Mucosa of rectum (tissue), 2 donors: ENCODE measurements around the gene ANKRD10.
"Not testable (repeated sequence)": the region's sequence is repeated elsewhere in the genome, so short reads cannot be mapped to it uniquely, and the experiment has no call there.

Experiments
- H3K27ac ChIP-seq, 2 donors: one replicate each; pipeline ENCODE4 v1.7.0; 2013; ENCODE audit warnings: inconsistent platforms in 2 of 2, low read depth in 2 of 2, low read length in 2 of 2
- H3K27me3 ChIP-seq, 2 donors: one replicate each; pipeline ENCODE4 v1.7.0; 2013; ENCODE audit warnings: low read length in 2 of 2; ENCODE audit not compliant: control insufficient read depth in 2 of 2, insufficient read depth in 2 of 2
- H3K36me3 ChIP-seq, 2 donors: one replicate each; pipeline ENCODE4 v1.7.0; 2013; ENCODE audit warnings: low read length in 2 of 2; ENCODE audit not compliant: control insufficient read depth in 2 of 2, insufficient read depth in 2 of 2
- H3K4me1 ChIP-seq, 2 donors: one replicate each; pipeline ENCODE4 v1.7.0; 2013; ENCODE audit warnings: low read length in 2 of 2, mild to moderate bottlenecking in 1 of 2; ENCODE audit not compliant: control insufficient read depth in 2 of 2, insufficient read depth in 2 of 2
- H3K4me3 ChIP-seq, 2 donors: one replicate each; pipeline ENCODE4 v1.7.0; 2013; ENCODE audit warnings: low read length in 2 of 2
- H3K9ac ChIP-seq, 2 donors: one replicate each; pipeline ENCODE4 v1.7.0; 2013; ENCODE audit warnings: low read length in 2 of 2, low read depth in 1 of 2, mild to moderate bottlenecking in 1 of 2
- H3K9me3 ChIP-seq, 2 donors: one replicate each; pipeline ENCODE4 v1.7.0; 2013; ENCODE audit warnings: low read length in 2 of 2; ENCODE audit not compliant: control insufficient read depth in 2 of 2
- donor health status: healthy.
- donor health status: Normal muscosa, but diverticular disease.

The ANKRD10 gene

DNA sequence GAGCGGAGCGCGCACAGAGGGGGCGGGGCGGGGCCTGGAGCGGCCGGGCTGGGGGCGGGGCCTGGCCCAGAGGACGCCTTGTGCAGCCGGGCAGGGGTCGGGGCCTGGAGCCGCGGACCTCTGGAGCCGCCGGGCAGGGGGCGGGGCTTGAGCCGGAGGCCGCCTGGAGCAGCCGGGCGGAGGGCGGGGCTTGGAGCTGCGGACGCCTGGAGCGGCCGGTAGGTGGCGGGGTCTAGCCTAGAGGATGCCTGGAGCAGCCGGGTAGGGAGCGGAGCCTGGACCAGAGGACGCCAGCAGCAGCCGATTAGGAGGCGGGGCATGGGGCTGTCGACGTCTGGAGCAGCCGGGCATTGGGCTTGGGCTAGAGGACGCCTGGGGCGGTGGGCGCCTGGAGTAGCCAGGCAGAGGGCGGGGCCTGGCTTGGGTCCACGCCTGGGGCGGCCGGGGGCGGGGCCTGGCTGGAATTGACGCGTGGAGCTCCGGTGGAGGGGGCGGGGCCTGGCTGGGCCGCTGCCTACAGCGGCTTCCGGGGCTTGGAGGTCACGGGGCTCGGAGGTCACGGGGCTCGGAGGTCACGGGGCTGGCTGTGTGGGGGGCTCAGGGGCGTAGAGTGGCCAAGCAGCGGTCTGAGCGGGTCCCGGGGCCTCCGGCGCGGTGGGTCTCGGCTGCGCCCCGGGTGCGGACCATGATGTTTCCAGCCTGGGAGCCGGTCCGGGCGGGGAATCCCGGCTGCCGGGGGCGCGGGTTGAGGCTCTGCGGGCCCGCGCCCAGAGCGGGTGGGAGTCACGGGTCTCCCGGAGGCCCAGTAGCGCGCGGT, at the start of gene ANKRD10:
ANKRD10 (minus strand) TSS at position 13 of the 817 bp plus-strand sequence. CDS start 135 bp downstream, outside the sequence.
- peak within 1 kb of the TSS; percentile 94 for H3K9ac ChIP-seq
- peak within 1 kb of the TSS; percentile 97 to 100 for H3K27ac ChIP-seq
- H3K9me3 ChIP-seq, result no peaks in the 10 kb centered on the region
- peak within 1 kb of the TSS; percentile 84 to 89 for H3K4me3 ChIP-seq
- peaks cover 0 to under 1% of the 10 kb centered on the region in 2 donors for H3K36me3 ChIP-seq
- H3K4me1 ChIP-seq, result peaks cover 17 to 30% of the 10 kb centered on the region in 2 donors
- no peaks in the 10 kb centered on the region for H3K27me3 ChIP-seq

DNA sequence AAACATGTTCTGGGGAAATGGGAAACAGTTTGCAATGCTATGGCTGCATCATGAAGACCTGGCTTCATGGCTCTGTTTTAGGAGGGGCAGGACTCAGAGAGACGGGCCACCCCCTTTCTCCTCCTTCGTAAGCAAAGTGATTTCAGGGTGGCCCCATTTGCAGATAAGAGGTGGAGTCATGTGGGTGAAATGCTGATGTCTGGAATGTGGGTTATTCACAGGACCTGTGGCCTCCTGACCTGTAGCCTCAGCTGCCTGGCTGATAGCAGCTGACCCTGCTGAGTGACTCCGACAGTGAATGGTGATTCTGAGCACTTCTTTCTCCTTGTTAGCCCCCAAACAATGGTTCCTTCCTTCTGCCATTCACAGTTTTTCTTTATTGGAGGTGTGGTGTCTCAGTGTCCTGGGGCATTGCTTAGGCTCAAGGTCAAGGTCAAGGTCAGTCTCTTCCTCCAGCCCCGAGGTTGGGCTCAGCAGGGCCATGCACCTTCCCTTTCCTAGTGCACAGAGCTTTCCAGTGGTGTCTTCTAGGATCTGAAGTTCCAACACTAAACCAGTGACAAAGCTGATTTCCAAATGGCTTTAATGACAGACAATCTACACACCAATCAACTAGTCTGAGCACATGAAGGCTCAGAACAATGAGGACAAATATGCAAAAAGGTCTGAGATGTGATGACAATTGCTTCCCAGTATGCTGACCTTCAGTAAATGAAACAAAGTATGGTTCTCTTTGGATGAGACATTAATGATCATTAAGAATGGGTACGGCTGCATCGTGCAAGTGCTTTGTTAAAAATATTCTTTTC, 49.6 kb upstream of the ANKRD10 start:
- Histone ChIP-seq H3K9me3 (peaks cover 0 to 4% of the 10 kb centered on the region in 2 donors), H3K4me1 (no peaks in the 10 kb centered on the region), H3K27ac (peak overlapping the region in 1 of 2 donors; percentile 5), H3K9ac (no peak overlapping the region), H3K4me3 (no peak overlapping the region), H3K36me3 (no peaks in the 10 kb centered on the region), H3K27me3 (no peaks in the 10 kb centered on the region)

DNA sequence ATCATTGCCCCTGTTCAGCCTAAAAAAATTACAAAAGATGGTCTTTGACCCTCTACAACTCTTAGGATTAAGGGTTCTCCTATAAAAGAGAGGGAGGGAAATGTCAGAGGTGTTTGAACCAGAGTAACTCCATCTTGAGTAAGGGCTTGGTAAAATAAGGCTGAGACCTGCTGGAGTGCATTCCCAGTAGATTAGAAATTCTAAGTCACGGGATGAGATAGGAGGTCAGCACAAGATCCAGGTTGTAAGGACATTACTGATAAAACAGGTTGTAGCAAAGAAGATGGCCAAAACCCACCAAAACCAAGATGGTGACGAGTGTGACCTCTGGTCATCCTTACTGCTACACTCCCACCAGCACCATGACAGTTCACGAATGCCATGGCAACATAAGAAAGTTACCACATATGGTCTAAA, 48.7 kb upstream of the ANKRD10 start:
- no peaks in the 10 kb centered on the region for H3K4me1 ChIP-seq
- no peaks in the 10 kb centered on the region for H3K27me3 ChIP-seq
- H3K4me3 ChIP-seq, result no peak overlapping the region

DNA sequence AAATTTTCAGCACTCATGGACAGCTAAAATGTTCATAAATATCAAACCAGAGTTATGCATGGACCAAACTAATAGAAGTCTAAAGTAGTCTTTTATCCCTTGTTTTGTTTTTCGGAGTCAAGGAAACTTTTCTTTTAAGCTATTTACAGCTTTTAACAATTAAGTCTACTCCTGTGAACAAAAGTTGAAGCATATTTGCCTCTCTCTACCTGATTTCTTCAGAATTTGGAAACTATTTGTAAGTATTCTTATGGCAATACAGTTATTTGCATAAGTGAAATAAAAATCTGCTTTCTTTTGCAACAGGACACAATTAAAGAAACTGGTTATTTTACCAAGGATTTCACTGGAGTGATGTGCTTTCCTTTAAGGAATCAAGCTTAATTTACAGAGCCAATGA, 47.1 kb upstream of the ANKRD10 start:
- H3K36me3 ChIP-seq, result no peaks in the 10 kb centered on the region
- no peak overlapping the region for H3K4me3 ChIP-seq
- no peak overlapping the region for H3K27ac ChIP-seq
- H3K9me3 ChIP-seq, result peaks cover 0 to 4% of the 10 kb centered on the region in 2 donors
- H3K9ac ChIP-seq, result no peak overlapping the region
- H3K4me1 ChIP-seq, result no peaks in the 10 kb centered on the region
- no peaks in the 10 kb centered on the region for H3K27me3 ChIP-seq

More for the DNA sequence above, 48.7 kb upstream of the ANKRD10 start:
- H3K9ac ChIP-seq, result no peak overlapping the region
- H3K9me3 ChIP-seq, result peaks cover 0 to 4% of the 10 kb centered on the region in 2 donors
- H3K27ac ChIP-seq, result no peak overlapping the region
- no peaks in the 10 kb centered on the region for H3K36me3 ChIP-seq

DNA sequence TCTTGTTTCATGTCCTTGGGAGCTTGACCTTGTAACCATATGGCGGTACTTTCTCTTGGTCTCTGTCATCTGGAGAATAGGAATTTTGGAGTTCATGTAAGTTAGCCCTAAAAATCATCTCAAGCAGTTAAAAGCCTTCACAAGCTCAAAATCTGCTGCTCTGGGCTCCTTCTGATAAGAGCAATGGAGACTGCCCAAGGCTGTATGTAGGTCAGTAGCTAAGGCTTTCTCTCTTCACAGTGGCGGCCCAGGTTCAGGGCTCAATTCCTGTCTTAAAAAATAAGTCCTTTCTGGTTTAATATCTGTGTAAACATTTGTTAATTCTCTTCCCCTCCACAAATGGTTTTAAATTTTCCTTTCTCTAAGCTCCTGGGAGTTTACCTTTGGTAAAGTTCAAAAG, 45.3 kb upstream of the ANKRD10 start:
- H3K4me1 ChIP-seq, result no peaks in the 10 kb centered on the region
- H3K27ac ChIP-seq, result no peak overlapping the region
- no peaks in the 10 kb centered on the region for H3K27me3 ChIP-seq

DNA sequence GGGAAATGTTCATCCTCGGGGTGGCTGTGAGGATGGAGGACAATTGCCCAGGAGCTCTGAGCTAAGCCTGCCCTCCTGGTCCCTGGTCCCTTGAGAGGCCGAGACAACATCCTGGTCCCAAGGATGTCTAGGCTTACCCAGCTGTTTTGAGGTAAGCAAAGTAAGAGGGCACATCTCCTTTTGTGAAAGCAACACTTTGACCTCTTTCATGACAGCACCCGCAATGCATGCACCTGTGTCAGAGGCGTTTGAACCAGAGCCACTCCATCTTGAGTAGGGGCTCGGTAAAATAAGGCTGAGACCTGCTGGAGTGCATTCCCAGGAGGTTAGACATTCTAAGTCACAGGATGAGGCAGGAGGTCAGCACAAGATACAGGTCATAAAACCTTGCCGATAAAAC, 43.1 kb upstream of the ANKRD10 start:
- H3K4me1 ChIP-seq, result no peaks in the 10 kb centered on the region
- no peak overlapping the region for H3K27ac ChIP-seq
- no peaks in the 10 kb centered on the region for H3K9me3 ChIP-seq
- no peaks in the 10 kb centered on the region for H3K36me3 ChIP-seq
- H3K27me3 ChIP-seq, result no peaks in the 10 kb centered on the region
- no peak overlapping the region for H3K9ac ChIP-seq
- no peak overlapping the region for H3K4me3 ChIP-seq

More for the DNA sequence above, 45.3 kb upstream of the ANKRD10 start:
- H3K4me3 ChIP-seq, result no peak overlapping the region
- peaks cover 0 to 4% of the 10 kb centered on the region in 2 donors for H3K9me3 ChIP-seq
- H3K9ac ChIP-seq, result no peak overlapping the region
- no peaks in the 10 kb centered on the region for H3K36me3 ChIP-seq

DNA sequence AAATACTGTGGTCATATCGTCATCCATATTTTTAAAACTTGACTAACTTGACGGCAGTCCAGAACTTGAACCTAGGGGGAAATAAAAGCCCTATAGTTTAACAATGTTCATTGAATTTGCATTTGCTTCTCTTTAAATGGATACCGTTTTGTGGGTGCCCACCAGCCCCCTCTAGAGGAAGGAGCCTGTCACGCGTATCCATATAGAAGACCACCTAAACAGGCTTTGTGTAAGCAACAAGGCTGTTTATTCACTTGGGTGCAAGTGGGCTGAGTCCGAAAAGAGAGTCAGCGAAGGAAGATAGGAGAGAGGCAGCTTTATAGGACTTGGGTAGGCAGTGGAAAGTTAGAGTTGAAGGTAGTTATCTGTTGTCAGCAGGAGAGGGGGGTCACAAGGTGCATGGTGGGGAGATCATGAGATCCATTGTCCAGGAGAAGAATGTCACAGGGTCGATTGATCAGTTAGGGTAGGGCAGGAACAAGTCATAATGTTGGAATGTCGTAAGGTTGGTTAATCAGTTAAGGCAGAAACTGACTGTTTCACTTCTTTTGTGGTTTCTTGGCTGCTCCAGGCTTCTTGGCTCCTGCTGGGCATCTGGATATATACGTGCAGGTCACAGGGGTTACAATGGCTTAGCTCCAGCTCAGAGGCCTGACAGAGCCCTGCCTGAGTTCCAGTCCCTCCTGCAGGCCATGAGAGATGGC, 42.5 kb upstream of the ANKRD10 start:
- no peak overlapping the region for H3K27ac ChIP-seq
- no peaks in the 10 kb centered on the region for H3K4me1 ChIP-seq
- H3K9ac ChIP-seq, result no peak overlapping the region
- no peaks in the 10 kb centered on the region for H3K36me3 ChIP-seq
- no peaks in the 10 kb centered on the region for H3K27me3 ChIP-seq
- H3K9me3 ChIP-seq, result no peaks in the 10 kb centered on the region
- H3K4me3 ChIP-seq, result no peak overlapping the region

DNA sequence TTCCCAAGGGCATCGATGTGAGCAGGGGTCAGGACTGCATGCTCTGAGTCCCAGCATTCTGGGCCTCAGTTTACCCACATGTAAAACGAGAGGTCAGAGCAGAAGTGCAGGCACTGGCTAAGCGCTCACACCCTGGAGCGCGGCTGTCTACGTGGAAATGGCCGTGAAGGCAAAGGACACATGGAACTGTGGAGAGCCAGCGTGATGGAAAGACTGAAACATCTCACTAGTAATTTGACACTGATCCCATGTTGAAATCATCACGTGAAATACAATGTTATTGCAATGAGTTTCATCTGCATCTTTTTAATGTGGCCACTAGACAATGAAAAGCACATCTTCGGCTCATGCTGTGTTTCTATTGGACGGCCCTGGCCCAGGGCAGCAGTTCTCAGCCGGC, 41.3 kb upstream of the ANKRD10 start:
- H3K4me1 ChIP-seq, H3K27me3 ChIP-seq, H3K9me3 ChIP-seq, H3K36me3 ChIP-seq, H3K9ac ChIP-seq, H3K4me3 ChIP-seq, H3K27ac ChIP-seq: not testable (repeated sequence)

DNA sequence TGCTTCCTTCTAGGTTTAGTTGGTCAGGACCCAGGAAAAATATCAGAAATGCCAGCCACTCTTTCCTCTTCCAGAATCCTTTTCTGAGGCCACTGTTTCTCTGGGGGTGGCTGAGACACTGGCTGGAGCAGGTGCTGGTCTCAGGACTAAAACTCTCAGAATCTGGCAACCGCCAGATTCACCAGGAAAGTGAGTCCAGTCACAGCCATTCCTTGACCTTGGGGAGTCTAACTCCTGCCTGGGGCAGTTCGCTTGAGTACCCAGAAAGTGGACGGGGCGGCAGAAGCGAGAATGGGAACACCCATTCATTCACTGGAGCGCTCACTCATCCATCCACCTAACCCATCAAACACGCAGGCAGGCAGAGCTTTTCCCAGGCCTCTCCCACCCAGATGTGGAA, 40.7 kb upstream of the ANKRD10 start:
- H3K9ac ChIP-seq, H3K4me3 ChIP-seq, H3K4me1 ChIP-seq, H3K9me3 ChIP-seq, H3K27me3 ChIP-seq, H3K27ac ChIP-seq, H3K36me3 ChIP-seq: not testable (repeated sequence)

DNA sequence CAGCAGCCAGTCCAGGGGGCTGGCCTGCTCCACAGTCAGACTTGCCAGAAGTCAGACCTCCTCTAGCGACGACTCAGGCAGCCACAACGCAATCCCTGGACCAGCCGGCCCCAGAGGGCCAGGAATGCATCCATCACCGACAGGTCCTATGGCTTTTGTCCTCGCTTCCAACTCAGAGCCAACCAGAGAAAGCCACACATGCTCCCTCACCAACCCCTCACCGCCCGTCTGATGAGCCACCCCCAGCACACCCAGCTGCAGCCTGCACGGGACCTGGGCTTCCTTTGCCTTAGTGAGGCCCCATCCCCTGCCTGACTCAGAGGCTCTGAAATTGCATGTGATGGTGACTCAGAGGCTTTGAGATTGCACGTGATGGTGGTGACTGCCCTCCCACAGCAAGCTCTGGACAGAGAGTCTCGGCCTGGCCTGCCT, 40.2 kb upstream of the ANKRD10 start:
- not testable (repeated sequence) for H3K4me1 ChIP-seq, H3K36me3 ChIP-seq, H3K27me3 ChIP-seq, H3K9ac ChIP-seq, H3K9me3 ChIP-seq, H3K4me3 ChIP-seq
- H3K27ac ChIP-seq, result peak overlapping the region in 1 of 2 donors; percentile 46
